ENCODE measurements around the gene JOSD2. TPM values are rescaled to one million over a fixed set of nuclear protein-coding genes. Genes with fewer than 3 reads are reported as not detected.

The JOSD2 gene
- total RNA-seq, 1 experiment from 2014 or later, result 5.4 TPM

DNA sequence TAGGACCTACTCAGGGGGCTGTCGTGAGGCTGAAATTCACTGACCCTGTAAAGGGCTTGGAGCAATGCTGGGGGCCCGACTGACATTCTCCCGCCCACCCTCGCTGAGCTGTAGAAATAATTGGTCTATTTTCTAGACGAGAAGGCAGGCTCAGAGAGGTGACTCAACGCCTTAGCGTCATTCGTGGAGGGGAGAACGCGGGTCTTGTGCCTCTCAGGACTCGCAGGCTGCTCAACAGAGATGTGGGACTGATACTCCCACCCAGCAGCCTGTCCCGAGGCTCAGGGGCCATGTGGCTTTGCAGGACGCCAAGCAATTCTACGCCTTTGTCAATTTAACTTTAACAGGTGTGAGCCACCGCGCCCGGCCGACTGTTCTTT is 26.3 kb upstream of the JOSD2 start:
- Histone ChIP-seq H3K56ac (ENCODE audit: insufficient read length, low read depth, low read length) (no peak overlapping the region), H2AK5ac (ENCODE audit: insufficient read length, low read length) (no peak overlapping the region), H2BK12ac (ENCODE audit: insufficient read length, low read depth, low read length) (no peak overlapping the region), H4K91ac (ENCODE audit: insufficient read length, low read depth, low read length) (no peak overlapping the region), H4K5ac (ENCODE audit: insufficient read length, low read depth, low read length) (no peak overlapping the region), H2BK15ac (ENCODE audit: low read depth, low read length) (no peak overlapping the region), H3K79me2 (ENCODE audit: insufficient read depth, low read length) (no peaks in the 10 kb centered on the region), H3K18ac (ENCODE audit: insufficient read length, low read depth, low read length) (no peak overlapping the region), H4K8ac (replicated peaks; ENCODE audit: insufficient read length, low read depth, low read length) (no peak overlapping the region), H3K23me2 (ENCODE audit: insufficient read length, low read depth, low read length, poor library complexity, severe bottlenecking) (no peaks in the 10 kb centered on the region), H4K20me1 (ENCODE audit: control insufficient read depth, insufficient read depth, insufficient read length) (no peaks in the 10 kb centered on the region), H3T11ph (ENCODE audit: low read length) (no peak overlapping the region), H2AFZ (ENCODE audit: low read length) (no peak overlapping the region), H3K27me3 (ENCODE audit: insufficient read depth, low read length) (no peaks in the 10 kb centered on the region), H3K23ac (ENCODE audit: insufficient read length, low read depth, low read length) (no peak overlapping the region), H3K4me2 (ENCODE audit: insufficient read depth, insufficient read length, low read length) (no peak overlapping the region), H3K14ac (ENCODE audit: insufficient read depth, low read length) (no peak overlapping the region), H3K9me3 (ENCODE audit: control insufficient read depth, low read depth, low read length) (peaks cover 6% of the 10 kb centered on the region), H2BK20ac (ENCODE audit: low read depth, low read length, poor library complexity, severe bottlenecking) (no peak overlapping the region), H2BK120ac (ENCODE audit: low read depth, low read length, poor library complexity, severe bottlenecking) (no peak overlapping the region), H3K79me1 (ENCODE audit: insufficient read depth, low read depth, low read length, poor library complexity, severe bottlenecking) (no peaks in the 10 kb centered on the region), H3K9ac (ENCODE audit: extremely low read depth, insufficient read length, low read length) (no peak overlapping the region), H3K27ac (ENCODE audit: insufficient read length, low read depth, low read length) (no peak overlapping the region), H2BK5ac (ENCODE audit: insufficient read length, low read length) (no peak overlapping the region), H3K4ac (ENCODE audit: low read depth, low read length) (no peak overlapping the region), H3K4me1 (ENCODE audit: insufficient read depth, low read length) (no peaks in the 10 kb centered on the region)
- Mint-ChIP-seq H3K9me3 (peaks cover 8% of the 10 kb centered on the region in 2 experiments; a peak in 4 of 5 replicates), H3K4me1 (peaks cover 2 to 5% of the 10 kb centered on the region in 2 experiments; a peak in 3 of 4 replicates), H3K27me3 (ENCODE audit: low read depth) (peaks cover 20% of the 10 kb centered on the region), H3K27ac (no peak overlapping the region), H3K4me3 (no peak overlapping the region), H3K36me3 (ENCODE audit: insufficient read depth in 1 of 3, low read depth in 3 of 3) (peaks cover 0 to 16% (median 15%) of the 10 kb centered on the region in 3 experiments; a peak in 4 of 7 replicates)
- WGBS (ENCODE audit: extremely low coverage, insufficient read length, low lambda C conversion rate), result no CpG with 5 or more reads among the region's 18 CpGs
- DNase-seq, result no peak
- TF ChIP-seq, protein P1, sequence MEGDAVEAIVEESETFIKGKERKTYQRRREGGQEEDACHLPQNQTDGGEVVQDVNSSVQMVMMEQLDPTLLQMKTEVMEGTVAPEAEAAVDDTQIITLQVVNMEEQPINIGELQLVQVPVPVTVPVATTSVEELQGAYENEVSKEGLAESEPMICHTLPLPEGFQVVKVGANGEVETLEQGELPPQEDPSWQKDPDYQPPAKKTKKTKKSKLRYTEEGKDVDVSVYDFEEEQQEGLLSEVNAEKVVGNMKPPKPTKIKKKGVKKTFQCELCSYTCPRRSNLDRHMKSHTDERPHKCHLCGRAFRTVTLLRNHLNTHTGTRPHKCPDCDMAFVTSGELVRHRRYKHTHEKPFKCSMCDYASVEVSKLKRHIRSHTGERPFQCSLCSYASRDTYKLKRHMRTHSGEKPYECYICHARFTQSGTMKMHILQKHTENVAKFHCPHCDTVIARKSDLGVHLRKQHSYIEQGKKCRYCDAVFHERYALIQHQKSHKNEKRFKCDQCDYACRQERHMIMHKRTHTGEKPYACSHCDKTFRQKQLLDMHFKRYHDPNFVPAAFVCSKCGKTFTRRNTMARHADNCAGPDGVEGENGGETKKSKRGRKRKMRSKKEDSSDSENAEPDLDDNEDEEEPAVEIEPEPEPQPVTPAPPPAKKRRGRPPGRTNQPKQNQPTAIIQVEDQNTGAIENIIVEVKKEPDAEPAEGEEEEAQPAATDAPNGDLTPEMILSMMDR (conservative IDR thresholded peaks at IDR 0.05), result no peak

Measured in H9 (cell line).